Endothelial cell of umbilical vein (primary cell): ENCODE measurements around the gene CDKN1A. TPM values are rescaled to one million over a fixed set of nuclear protein-coding genes. Genes with fewer than 3 reads are reported as not detected.

Experiments
- BruUV-seq: library from RNA; stranded (reverse); fragments of 400-500 nt; replicated peaks from 2 replicates; lab custom pipeline; 2021; lab: Mats Ljungman, UMichigan
- CTCF ChIA-PET: fragments of 300-600, 350-600 bp; sonication (Branson Sonifier 250); formaldehyde crosslinking; loops from one replicate; lab custom pipeline; 2021; ENCODE audit warnings: antibody characterized with exemption, inconsistent platforms; lab: Charles Lee
- POLR2A ChIA-PET: fragments of 300-600, 350-600 bp; sonication (Branson Sonifier 250); formaldehyde crosslinking; loops from one replicate; lab custom pipeline; 2021; ENCODE audit warnings: antibody characterized with exemption, inconsistent platforms; lab: Charles Lee
- DNase-seq: peaks from one replicate; pipeline ENCODE4 v3.0.0-alpha.2; 2011; ENCODE audit warnings: low read depth, low spot score
- FAIRE-seq: peaks from 2 replicates; lab custom pipeline; 2011; peaks lifted over from hg19 to GRCh38; lab: Jason Lieb, UNC
- H2AFZ ChIP-seq: 2 replicates; pipeline ENCODE4 v1.6.0; 2012; ENCODE audit warnings: low read depth, low read length, control low read depth, inconsistent platforms
- H3K27ac ChIP-seq: 2 replicates; pipeline ENCODE4 v1.5.1; 2011; ENCODE audit warnings: low read depth, mild to moderate bottlenecking, control low read depth, low read length, moderate library complexity; ENCODE audit not compliant: insufficient read depth
- H3K27me3 ChIP-seq, 2 experiments: 2 replicates each; pipeline versions ENCODE4 v1.6.0 to v1.6.1; 2011; ENCODE audit warnings: low read length in 2 of 2, mixed read lengths in 1 of 2; ENCODE audit not compliant: control insufficient read depth in 2 of 2, insufficient read depth in 2 of 2
- H3K36me3 ChIP-seq, 2 experiments: 2 replicates in 1 of 2; 3 replicates in 1 of 2; pipeline ENCODE4 v1.5.1; 2011; ENCODE audit warnings: low read length in 2 of 2, mild to moderate bottlenecking in 1 of 2, moderate library complexity in 1 of 2; ENCODE audit not compliant: control insufficient read depth in 2 of 2, insufficient read depth in 2 of 2; ENCODE audit errors: extremely low read depth in 1 of 2
- H3K4me1 ChIP-seq: 3 replicates; pipeline ENCODE4 v1.5.1; 2011; ENCODE audit warnings: mild to moderate bottlenecking, low read length; ENCODE audit not compliant: control insufficient read depth, insufficient read depth; ENCODE audit errors: extremely low read depth
- H3K4me2 ChIP-seq: 2 replicates; pipeline ENCODE4 v1.6.1; 2011; ENCODE audit warnings: low read length, control low read depth, mixed read lengths; ENCODE audit not compliant: insufficient read depth
- H3K4me3 ChIP-seq, 3 experiments: fragments of 200-600 bp in 1 of 3; sonication (generic), shearing (Covaris generic) in 1 of 3; replicated peaks in 1 of 3; 2 replicates each; pipeline ENCODE4 v1.5.1; 2011 to 2016; ENCODE audit warnings: control low read depth in 3 of 3, low read length in 3 of 3, mild to moderate bottlenecking in 2 of 3, inconsistent platforms in 1 of 3, low read depth in 1 of 3, moderate library complexity in 1 of 3; ENCODE audit not compliant: insufficient read depth in 1 of 3
- H3K79me2 ChIP-seq: 2 replicates; pipeline ENCODE4 v1.6.0; 2012; ENCODE audit warnings: low read length, inconsistent platforms; ENCODE audit not compliant: control insufficient read depth, insufficient read depth
- H3K9ac ChIP-seq: replicated peaks from 2 replicates; pipeline ENCODE3; 2011; ENCODE audit warnings: low read length, control low read depth; ENCODE audit not compliant: insufficient read depth; ENCODE audit errors: extremely low read depth
- H3K9me1 ChIP-seq: replicated peaks from 3 replicates; pipeline ENCODE4 v1.6.0; 2011; ENCODE audit warnings: mild to moderate bottlenecking, low read length; ENCODE audit not compliant: control insufficient read depth, insufficient read depth; ENCODE audit errors: extremely low read depth
- H3K9me3 ChIP-seq: replicated peaks from 2 replicates; pipeline ENCODE4 v1.5.1; 2012; ENCODE audit warnings: low read length, inconsistent platforms; ENCODE audit not compliant: control insufficient read depth, insufficient read depth
- H4K20me1 ChIP-seq: replicated peaks from 2 replicates; pipeline ENCODE3; 2011; ENCODE audit warnings: mild to moderate bottlenecking, low read length; ENCODE audit not compliant: control insufficient read depth, insufficient read depth; ENCODE audit errors: extremely low read depth
- EZH2 ChIP-seq: IDR thresholded peaks from 2 replicates; pipeline ENCODE4 v1.6.1; 2012; ENCODE audit warnings: borderline replicate concordance, low read depth, mild to moderate bottlenecking, moderate library complexity, low read length, inconsistent platforms; ENCODE audit not compliant: severe bottlenecking
- FOS ChIP-seq: IDR thresholded peaks from 2 replicates; pipeline ENCODE4 v1.6.1; 2011; ENCODE audit warnings: mild to moderate bottlenecking, low read length, moderate library complexity, borderline replicate concordance; ENCODE audit not compliant: insufficient read depth
- GATA2 ChIP-seq: IDR thresholded peaks from 2 replicates; pipeline ENCODE4 v1.7.0; 2011; ENCODE audit warnings: low read depth, mild to moderate bottlenecking, moderate library complexity, mixed read lengths, low read length; ENCODE audit not compliant: insufficient read length, insufficient read depth
- JUN ChIP-seq: IDR thresholded peaks from 2 replicates; pipeline ENCODE4 v1.6.1; 2011; ENCODE audit warnings: borderline replicate concordance, low read depth; ENCODE audit not compliant: insufficient read length, insufficient read depth
- POLR2A ChIP-seq: IDR thresholded peaks from 2 replicates; pipeline ENCODE4 v1.6.1; 2012; ENCODE audit warnings: low read depth, mild to moderate bottlenecking, control low read depth, low read length
- POLR2AphosphoS5 ChIP-seq: IDR thresholded peaks from 2 replicates; pipeline ENCODE4 v1.6.1; 2012; ENCODE audit warnings: low read depth, mild to moderate bottlenecking, control low read depth, low read length, moderate library complexity; ENCODE audit not compliant: insufficient read depth
- dilution Hi-C: fragments of 300-500 bp; cut with MboI; formaldehyde crosslinking; loops from one replicate; pipeline ENCODE4 v1.15.0; 2019; ENCODE audit warnings: low sequenced_read_pairs; ENCODE audit not compliant: extremely low pct_ligation_motif_present
- intact Hi-C: fragments of 100-400 bp; cut with micrococcal nuclease; formaldehyde crosslinking; loops from one replicate; pipeline ENCODE4 v1.10.0; 2022
- polyA plus RNA-seq, 4 experiments: library from polyadenylated mRNA; depleted of rRNA in 3 of 4; stranded (reverse) in 3 of 4; unstranded in 1 of 4; fragments of >200 nt; gene quantifications; 2 replicates each; pipeline versions ENCODE4 v1.2.1 to v1.2.3, GENCODE V29; 2011 to 2012; ENCODE audit warnings: missing spikeins in 1 of 4
- total RNA-seq: library from RNA; stranded (reverse); gene quantifications from 2 replicates; pipeline ENCODE4 v1.2.3, GENCODE V29; 2021
- TF ChIP-seq, protein P1 (sequence below): IDR thresholded peaks from 2 replicates; pipeline ENCODE4 v1.6.1; 2011; ENCODE audit not compliant: insufficient read depth, insufficient read length

The CDKN1A gene
- total and polyA plus RNA-seq, 2 donors (not counting 3 experiments of a cell fraction or from before 2014, with no cell fraction given) = 170 to 238 TPM

- Histone ChIP-seq H3K79me2 (peaks cover 33% of the 10 kb centered on the region), H3K4me3 (no peak overlapping the region), H3K4me1 (peaks cover 17% of the 10 kb centered on the region), H3K9me3 (no peaks in the 10 kb centered on the region), H3K27ac (no peak overlapping the region), H3K36me3 (peaks cover 28 to 29% of the 10 kb centered on the region in 2 experiments), H3K9me1 (no peaks in the 10 kb centered on the region), H3K4me2 (no peak overlapping the region), H3K9ac (no peak overlapping the region), H4K20me1 (no peaks in the 10 kb centered on the region), H3K27me3 (no peaks in the 10 kb centered on the region), H2AFZ (no peak overlapping the region)
- ChIA-PET POLR2A (interaction anchor here (1.5 kb wide), 1 partner anchor 74 kb away, joined by 4 read pairs; no protein-coding TSS in a partner anchor), CTCF (interaction anchor here (2.1 to 3.5 kb wide), 2 partner anchors 39 to 70 kb away, joined by 5 to 26 read pairs; no protein-coding TSS in a partner anchor)
- intact Hi-C loops = no loop called here
- TF ChIP-seq GATA2 = no peak
- TF ChIP-seq POLR2A = no peak
- TF ChIP-seq JUN = no peak
- no peak for TF ChIP-seq POLR2AphosphoS5
- FAIRE-seq = no peak
- BruUV-seq = no TSS peak
- dilution Hi-C loops = loop anchor here (10.0 kb wide), 1 partner anchor 71 kb away; no protein-coding TSS in a partner anchor
- no peak for DNase-seq
These were observed 6.8 kb downstream of the CDKN1A start for GRCh38 chr6:36685166-36685924.

DNA sequence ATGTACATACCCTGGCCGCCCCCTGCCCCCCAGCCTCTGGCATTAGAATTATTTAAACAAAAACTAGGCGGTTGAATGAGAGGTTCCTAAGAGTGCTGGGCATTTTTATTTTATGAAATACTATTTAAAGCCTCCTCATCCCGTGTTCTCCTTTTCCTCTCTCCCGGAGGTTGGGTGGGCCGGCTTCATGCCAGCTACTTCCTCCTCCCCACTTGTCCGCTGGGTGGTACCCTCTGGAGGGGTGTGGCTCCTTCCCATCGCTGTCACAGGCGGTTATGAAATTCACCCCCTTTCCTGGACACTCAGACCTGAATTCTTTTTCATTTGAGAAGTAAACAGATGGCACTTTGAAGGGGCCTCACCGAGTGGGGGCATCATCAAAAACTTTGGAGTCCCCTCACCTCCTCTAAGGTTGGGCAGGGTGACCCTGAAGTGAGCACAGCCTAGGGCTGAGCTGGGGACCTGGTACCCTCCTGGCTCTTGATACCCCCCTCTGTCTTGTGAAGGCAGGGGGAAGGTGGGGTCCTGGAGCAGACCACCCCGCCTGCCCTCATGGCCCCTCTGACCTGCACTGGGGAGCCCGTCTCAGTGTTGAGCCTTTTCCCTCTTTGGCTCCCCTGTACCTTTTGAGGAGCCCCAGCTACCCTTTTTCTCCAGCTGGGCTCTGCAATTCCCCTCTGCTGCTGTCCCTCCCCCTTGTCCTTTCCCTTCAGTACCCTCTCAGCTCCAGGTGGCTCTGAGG lies 7.6 kb downstream of the CDKN1A start:
- Histone ChIP-seq H4K20me1 (no peaks in the 10 kb centered on the region), H2AFZ (no peak overlapping the region), H3K9me3 (no peaks in the 10 kb centered on the region), H3K36me3 (peaks cover 28 to 29% of the 10 kb centered on the region in 2 experiments), H3K9ac (no peak overlapping the region), H3K27me3 (no peaks in the 10 kb centered on the region), H3K79me2 (peaks cover 26% of the 10 kb centered on the region), H3K4me2 (no peak overlapping the region), H3K4me1 (peaks cover 14% of the 10 kb centered on the region), H3K4me3 (no peak overlapping the region), H3K9me1 (no peaks in the 10 kb centered on the region), H3K27ac (no peak overlapping the region)
- intact Hi-C loops (no loop called here), dilution Hi-C loops (loop anchor here (10.0 kb wide), 1 partner anchor 71 kb away; no protein-coding TSS in a partner anchor)
- no peak for FAIRE-seq
- POLR2A ChIA-PET = interaction anchor here (1.5 kb wide), 1 partner anchor 73 kb away, joined by 4 read pairs; no protein-coding TSS in a partner anchor
- no TSS peak for BruUV-seq
- CTCF ChIA-PET = no interaction called here
- DNase-seq = no peak
- TF ChIP-seq FOS (no peak), POLR2AphosphoS5 (no peak), EZH2 (no peak)
- TF ChIP-seq, protein P1, sequence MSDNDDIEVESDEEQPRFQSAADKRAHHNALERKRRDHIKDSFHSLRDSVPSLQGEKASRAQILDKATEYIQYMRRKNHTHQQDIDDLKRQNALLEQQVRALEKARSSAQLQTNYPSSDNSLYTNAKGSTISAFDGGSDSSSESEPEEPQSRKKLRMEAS = no peak
